DLD1 (cell line): ENCODE results near the gene CEP85.
"Not testable (repeated sequence)": the region's sequence is repeated elsewhere in the genome, so short reads cannot be mapped to it uniquely, and the experiment has no call there.

ENCODE experiments used
- in situ Hi-C: cut with HindIII; loops from 2 replicates; pipeline ENCODE4 v1.10.0; 2017; ENCODE audit warnings: low sequenced_read_pairs

CEP85 gene

DNA sequence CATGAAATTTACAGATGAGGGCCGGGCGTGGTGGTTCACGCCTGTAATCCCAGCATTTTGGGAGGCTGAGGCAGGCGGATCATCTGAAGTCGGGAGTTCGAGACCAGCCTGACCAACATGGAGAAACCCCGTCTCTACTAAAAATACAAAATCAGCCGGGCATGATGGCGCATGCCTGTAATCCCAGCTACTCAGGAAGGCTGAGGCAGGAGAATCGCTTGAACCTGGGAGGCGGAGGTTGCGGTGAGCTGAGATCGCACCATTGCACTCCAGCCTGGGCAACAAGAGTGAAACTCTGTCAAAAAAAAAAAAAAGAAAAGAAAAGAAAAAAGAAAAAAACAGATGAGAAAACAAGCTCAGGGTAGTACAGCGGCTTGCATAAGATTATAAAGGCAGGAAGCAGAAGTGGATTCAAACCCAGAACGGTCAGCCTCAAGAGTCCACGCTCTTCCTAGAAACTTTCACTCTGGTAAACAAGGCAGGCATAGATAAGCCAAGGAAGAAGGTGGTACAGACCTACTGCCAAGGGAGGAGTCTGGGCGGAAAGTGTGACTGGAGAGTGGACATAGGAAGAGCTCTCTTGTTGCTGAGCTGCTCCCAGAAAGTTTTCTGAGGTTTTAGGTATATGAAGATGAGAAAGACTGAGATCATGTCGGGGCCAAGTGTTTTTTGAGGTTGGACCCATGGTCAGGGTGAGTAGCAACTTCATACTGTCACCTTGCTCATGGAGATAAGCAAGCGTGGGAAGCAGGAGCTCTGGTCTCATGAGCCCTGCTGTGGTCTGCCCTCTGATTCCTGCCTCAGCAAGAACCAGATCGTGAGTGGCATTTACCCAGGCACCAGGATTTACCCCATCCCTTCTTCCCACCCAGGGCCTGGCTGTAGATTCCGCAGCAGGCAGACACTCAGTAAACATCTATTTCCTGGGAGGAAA, 74.2 kb downstream of the CEP85 start:
- in situ Hi-C loops = not testable (repeated sequence)

DNA sequence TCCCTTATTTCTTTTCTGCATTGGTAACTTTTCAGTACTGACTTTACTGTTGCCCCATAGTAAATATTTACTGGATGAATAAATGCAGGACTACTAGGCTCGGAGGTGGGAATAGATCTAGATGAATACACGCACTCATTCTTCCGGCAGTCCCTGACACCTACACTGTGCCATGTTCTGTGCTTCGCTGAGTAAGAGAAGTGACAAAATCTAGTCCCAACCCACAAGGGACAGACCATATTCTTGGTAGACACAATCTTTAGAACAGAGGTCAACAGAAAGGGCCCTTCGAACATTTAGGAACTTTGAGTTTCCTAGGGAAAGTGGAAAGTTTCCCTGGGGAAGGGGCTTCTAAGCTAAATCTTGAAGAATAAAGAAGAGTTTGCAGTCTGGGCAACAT, 80.5 kb downstream of the CEP85 start:
- in situ Hi-C loops = no loop called here

DNA sequence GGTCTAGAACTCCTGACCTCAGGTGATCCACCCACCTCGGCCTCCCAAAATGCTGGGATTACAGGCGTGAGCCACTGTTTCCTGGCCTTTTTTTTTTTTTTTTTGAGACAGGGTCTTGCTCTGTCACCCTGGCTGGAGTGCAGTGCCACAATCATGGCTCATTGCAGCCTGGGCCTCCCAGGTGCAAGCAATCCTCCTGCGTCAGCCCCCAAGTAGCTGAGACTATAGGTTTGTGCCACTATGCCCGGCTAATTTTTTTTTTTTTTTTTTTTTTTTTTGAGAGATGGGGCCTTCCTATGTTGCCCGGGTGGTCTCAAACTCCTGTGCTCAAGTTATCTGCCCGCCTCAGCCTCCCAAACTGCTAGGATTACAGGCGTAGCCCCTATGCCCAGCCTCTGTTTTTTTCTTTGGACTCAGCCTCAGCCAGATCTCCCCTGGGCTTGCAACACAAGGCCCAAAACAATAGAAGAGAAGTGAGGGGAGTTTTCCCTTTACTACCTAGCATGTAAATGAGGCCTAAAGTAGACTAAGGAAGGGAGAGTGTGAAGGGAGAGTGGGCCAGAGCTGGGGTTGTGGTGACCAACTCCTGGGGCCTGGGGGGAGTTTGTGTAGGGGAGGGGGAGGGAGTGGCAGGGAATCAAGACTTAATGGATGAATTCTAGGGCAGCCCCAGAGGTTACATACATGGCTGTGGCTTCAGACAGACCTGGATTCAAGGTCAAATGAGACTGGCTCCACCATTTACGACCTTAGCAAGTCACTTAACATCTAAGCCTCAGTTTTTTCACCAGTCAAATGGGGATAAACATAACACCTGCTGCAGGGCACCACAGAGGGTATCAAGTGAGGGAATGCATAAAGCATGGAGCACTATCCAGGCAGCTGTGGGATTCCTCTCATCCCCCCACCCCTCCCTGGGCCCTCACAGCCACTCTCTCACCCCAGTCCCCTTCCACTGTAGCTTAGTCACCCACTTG, 82.2 kb downstream of the CEP85 start:
- in situ Hi-C loops = no loop called here

DNA sequence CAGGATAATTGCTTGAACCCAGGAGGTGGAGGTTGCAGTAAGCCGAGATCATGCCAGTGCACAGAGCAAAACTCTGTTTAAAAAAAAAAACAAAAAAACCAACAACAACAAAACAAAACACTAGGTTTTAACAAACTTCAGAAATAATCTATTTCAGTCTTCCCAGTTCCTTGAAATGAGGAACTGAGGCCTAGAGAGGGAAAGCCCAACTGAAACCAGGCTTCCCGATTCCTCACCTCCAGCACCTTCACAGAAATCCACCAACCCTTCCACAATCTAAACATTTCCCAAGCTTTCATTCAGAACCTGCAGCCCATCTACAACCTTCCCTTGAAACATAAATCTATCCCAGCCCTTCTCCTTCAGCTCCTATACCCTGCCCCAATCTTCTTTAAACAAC, 83.1 kb downstream of the CEP85 start:
- in situ Hi-C loops = no loop called here

DNA sequence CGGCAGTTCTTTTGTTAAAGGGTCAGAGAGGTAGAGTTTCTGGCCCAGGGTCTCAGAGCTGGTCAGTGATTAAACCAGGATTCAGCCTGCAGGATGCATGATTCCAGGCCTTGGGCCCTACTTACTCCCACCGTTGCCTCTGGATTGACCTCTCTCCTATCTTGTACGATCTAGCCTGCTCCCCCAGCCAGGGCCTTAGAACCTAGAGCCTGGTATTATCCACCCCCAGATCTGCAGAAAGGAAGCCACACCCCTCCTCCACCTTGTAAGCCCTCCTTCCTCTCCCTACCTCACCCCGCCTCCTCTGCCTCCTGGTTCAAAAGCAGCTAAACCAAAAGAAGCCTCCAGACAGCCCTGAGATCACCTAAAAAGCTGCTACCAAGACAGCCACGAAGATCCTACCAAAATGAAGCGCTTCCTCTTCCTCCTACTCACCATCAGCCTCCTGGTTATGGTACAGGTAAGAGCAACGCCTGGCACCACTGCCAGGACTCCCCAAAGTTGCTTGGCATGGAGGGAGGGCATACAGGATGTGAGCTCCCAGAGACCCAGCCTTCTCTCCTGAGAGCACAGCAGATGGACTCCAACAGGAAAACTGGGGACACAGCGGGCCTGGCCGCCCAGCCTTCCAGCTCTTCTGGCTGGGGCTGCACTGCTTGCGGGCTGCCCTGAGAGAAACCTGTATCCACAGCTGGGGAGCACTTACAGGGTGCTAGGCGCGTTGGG, 83.8 kb downstream of the CEP85 start, which contains the start of gene CD52:
CD52 (plus strand) TSS at position 347 of the 726 bp plus-strand sequence; CDS start at position 407, 60 bp downstream.
- in situ Hi-C loops = no loop called here

DNA sequence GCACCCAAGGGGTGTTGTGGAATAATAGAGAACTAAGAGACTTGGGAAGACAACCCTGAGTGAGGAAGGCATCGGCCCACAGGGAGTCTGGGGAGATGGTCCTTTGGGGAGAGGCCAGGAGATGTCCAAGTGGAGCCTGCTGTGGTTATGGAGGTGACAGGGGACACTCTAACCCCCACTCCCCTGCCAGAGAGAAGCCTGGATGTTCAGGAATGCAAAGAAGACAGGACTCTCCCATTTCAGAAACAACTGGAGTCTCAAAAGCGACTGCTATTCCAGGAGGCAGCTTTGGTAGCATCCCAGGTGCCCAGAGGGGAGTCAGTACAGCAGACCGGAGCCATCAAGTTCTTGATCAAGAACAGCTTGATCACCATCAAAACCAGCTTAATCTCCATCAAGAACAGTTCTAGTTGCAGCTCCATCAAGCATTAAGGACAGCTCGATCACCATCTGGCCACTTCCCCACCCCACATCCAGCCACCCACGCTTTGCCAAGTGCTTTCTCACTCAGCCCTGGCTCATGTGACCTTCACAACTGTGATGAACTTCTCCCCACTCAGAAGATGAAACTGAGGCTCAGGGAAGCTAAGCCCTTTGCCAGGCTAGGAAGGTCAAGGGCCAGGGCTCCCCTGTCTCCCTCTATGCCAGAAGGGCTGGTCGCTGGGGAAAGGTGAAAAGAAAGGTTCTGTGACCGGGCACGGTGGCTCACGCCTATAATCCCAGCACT, 84.5 kb downstream of the CEP85 start:
- in situ Hi-C loops = no loop called here

DNA sequence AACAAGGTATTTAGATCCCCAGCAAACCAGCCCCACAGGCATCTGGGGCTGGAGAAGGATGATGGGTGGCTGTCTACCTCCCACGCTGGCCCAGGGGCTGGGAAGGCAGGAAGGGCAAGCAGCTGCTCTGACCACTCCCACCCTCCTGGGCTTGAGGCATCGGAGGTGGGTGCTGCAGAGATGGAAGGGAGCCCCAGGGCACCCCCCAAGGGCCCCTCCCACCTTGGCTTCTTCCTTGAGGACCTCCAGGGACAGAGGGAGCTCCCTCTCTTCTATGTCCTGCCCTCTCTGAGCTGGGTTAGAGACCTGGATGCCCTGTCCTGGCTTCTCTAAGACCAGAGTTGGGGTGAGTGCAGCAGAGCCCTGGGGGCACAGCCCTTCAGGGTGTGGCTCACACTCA, 86.9 kb downstream of the CEP85 start:
- in situ Hi-C loops = no loop called here

DNA sequence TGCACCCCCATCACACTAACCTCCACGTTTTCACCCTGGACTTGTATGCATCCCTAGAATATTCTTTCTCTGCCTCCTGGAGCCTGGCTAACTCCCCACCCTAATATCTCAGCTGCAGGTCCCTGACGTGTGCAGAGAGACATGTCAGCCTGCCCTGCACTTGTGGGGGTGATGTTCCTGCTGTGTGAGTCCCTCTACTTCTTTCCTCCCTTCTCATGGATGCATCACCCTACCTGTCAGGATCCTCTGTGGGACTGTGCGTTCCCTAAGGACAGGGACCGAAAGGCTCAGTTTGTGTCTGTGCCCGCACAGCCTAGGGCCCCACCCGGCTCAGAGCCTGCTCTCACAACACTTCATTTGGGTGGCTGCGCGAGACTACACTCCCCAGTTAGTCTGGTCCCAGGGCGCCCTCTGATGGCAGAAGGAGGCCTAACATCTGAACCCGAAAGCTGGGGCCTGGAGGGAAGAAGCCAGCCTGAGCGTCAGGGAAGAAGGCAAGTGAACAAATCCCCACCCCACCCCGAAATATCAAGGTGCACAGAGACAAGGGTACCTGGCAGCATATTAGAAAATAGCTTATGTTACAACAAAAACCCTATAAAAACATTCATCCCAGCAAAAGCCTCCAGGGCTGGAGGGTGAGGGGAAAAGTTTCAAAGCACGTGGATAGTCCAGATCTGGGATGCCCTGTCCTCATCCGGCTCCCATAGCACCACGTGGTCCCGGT, 87.5 kb downstream of the CEP85 start:
- in situ Hi-C loops = no loop called here

DNA sequence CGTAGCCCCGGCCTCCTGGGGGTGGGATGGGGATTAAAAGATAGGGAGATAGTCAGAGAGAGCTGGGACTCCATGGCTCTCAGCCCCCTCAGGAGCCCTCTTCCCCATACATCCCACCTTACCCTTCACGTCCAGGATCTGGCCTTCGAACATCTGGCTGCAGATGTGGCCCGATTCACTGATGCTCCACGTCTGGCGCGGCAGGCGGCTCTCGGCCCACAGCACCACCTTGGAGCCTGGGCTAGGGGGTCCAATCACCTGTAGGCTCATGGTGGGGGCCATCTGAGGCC, 88.0 kb downstream of the CEP85 start:
- in situ Hi-C loops = no loop called here

DNA sequence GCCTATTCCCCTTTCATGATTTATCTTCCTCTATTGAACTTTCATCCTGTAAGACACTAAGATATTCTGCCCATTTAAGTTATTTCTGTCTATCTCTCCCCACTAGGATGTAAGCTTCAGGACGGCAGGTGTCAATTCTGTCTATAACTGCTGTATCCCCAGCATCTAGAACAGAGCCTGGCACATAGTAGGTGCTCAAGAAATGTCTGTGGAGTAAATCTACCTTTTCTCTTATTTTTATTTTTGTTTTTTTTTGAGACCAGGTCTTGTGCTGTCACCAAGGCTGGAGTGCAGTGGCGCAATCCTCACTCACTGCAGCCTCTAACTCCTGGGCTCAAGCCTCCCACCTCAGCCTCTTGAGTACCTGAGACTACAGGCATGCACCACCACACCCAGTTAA, 89.4 kb downstream of the CEP85 start:
- in situ Hi-C loops = no loop called here

DNA sequence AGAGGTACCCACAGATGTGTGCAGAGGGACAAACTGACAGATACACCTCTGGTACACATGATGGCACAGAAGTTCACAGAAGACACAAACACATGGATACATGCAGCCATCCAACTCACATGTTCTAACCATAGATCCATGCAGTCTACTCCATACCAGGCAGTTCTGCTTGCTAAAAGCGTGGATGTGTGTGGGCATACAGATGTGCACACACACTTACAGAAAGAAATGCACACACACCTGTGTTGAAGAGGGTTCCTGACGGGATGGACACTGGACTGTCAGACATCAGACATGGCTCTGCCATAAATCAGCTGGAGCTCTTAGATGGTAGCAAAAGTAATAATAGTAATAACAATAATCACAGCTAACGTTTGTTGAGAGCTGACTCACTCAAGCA, 90.5 kb downstream of the CEP85 start:
- in situ Hi-C loops = no loop called here

DNA sequence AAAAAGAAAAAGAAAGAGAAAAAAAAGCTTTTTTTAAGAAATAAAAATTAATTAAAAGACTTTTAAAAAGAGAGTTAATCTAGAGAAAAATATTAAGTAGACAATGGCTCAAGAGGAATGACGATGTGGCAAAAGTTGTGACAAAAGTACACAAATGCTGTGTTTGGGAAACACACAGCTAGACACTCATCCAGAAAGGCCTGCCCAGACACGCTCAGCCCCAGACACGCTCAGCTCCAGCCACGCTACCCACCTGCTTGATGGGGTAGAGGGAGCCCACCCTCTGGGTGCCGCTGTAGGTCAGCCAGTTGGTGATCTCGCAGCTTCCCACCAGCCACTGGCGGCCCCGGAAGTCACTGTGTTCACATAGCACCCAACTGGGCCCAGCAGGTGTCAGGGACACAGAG, 94.0 kb downstream of the CEP85 start:
- in situ Hi-C loops = no loop called here
